ENCODE results near the gene CADPS2. TPM values are rescaled to one million over a fixed set of nuclear protein-coding genes. Genes with fewer than 3 reads are reported as not detected.
"Not testable (repeated sequence)": the region's sequence is repeated elsewhere in the genome, so short reads cannot be mapped to it uniquely, and the experiment has no call there.

The CADPS2 gene
- total and polyA plus RNA-seq, 4 donors = 5.6 to 41.1 (median 11.0) TPM

DNA sequence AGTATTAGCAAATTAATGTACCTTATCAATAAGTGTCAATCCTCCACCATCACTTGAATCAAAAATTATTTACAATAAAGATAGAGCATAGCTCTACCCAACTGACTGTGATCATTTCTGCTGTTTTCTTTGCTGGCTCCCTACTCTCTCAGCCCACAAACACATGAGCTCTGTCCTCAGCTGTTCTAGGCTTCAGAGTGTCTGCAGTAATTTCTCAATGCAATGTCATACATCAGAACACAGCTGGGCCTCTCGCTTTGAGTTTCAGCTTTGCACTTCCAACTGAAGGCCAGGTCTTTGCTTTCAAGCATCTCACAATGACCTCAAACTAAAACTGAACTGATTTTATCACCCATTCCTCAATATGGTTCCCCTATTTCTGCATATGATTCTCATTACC is 243.0 kb downstream of the CADPS2 start:
- Histone ChIP-seq H3K4me1 (ENCODE audit: control insufficient read depth in 4 of 4, insufficient read depth in 4 of 4, low read length in 3 of 4) (no peaks in the 10 kb centered on the region), H3K9ac (ENCODE audit: low read depth in 1 of 2, low read length in 2 of 2) (no peak overlapping the region), H3K36me3 (ENCODE audit: control insufficient read depth in 4 of 4, insufficient read depth in 3 of 4, low read depth in 1 of 4, low read length in 3 of 4) (no peaks in the 10 kb centered on the region), H3K4me3 (ENCODE audit: low read depth in 1 of 3, low read length in 3 of 3) (no peak overlapping the region), H3K27ac (ENCODE audit: low read depth in 1 of 2, low read length in 2 of 2) (no peak overlapping the region), H3K9me3 (ENCODE audit: control insufficient read depth in 4 of 4, low read length in 3 of 4) (no peaks in the 10 kb centered on the region), H3K27me3 (ENCODE audit: control insufficient read depth in 4 of 4, insufficient read depth in 4 of 4, low read length in 3 of 4) (no peaks in the 10 kb centered on the region)
- DNase-seq (ENCODE audit: low spot score) = no peak
- TF ChIP-seq HNF4G (IDR thresholded peaks at IDR 0.05) = no peak
- WGBS = 95% methylated on average over 1 of the region's 1 CpG

DNA sequence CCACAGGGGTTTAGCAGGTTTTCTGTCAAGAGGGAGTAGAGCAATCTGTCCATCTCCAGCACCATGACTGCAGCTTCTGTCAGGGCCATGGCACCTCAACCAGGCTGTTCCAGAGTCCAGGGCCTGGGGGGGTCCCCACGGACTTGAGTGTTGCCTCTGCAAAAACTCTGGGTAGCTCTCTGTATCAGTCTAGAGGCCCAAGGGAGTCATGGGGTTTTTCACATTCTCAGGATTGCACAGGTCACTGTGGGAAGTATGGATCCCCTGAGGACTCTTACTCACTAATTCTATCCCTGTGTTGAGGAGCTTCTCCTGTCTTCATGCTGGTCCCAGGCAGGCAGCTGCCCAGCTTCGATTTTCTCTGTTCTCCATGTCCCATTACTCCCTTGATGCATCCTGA is 247.8 kb downstream of the CADPS2 start:
- H3K36me3 ChIP-seq (ENCODE audit: control insufficient read depth in 4 of 4, insufficient read depth in 3 of 4, low read depth in 1 of 4, low read length in 3 of 4) = no peaks in the 10 kb centered on the region
- H3K27ac ChIP-seq (ENCODE audit: low read depth in 1 of 2, low read length in 2 of 2) = no peak overlapping the region
- 91% methylated on average over 2 of the region's 2 CpGs for WGBS
- H3K9me3 ChIP-seq (ENCODE audit: control insufficient read depth in 4 of 4, low read length in 3 of 4) = no peaks in the 10 kb centered on the region
- no peaks in the 10 kb centered on the region for H3K4me1 ChIP-seq (ENCODE audit: control insufficient read depth in 4 of 4, insufficient read depth in 4 of 4, low read length in 3 of 4)
- H3K9ac ChIP-seq (ENCODE audit: low read depth in 1 of 2, low read length in 2 of 2) = no peak overlapping the region
- TF ChIP-seq RXRA (IDR thresholded peaks at IDR 0.05) = no peak
- TF ChIP-seq RAD21 (IDR thresholded peaks at IDR 0.05) = no peak
- TF ChIP-seq, protein P1, sequence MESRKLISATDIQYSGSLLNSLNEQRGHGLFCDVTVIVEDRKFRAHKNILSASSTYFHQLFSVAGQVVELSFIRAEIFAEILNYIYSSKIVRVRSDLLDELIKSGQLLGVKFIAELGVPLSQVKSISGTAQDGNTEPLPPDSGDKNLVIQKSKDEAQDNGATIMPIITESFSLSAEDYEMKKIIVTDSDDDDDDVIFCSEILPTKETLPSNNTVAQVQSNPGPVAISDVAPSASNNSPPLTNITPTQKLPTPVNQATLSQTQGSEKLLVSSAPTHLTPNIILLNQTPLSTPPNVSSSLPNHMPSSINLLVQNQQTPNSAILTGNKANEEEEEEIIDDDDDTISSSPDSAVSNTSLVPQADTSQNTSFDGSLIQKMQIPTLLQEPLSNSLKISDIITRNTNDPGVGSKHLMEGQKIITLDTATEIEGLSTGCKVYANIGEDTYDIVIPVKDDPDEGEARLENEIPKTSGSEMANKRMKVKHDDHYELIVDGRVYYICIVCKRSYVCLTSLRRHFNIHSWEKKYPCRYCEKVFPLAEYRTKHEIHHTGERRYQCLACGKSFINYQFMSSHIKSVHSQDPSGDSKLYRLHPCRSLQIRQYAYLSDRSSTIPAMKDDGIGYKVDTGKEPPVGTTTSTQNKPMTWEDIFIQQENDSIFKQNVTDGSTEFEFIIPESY (IDR thresholded peaks at IDR 0.05) = no peak
- no peaks in the 10 kb centered on the region for H3K27me3 ChIP-seq (ENCODE audit: control insufficient read depth in 4 of 4, insufficient read depth in 4 of 4, low read length in 3 of 4)
- H3K4me3 ChIP-seq (ENCODE audit: low read depth in 1 of 3, low read length in 3 of 3) = no peak overlapping the region
- no peak for DNase-seq (ENCODE audit: low spot score)

DNA sequence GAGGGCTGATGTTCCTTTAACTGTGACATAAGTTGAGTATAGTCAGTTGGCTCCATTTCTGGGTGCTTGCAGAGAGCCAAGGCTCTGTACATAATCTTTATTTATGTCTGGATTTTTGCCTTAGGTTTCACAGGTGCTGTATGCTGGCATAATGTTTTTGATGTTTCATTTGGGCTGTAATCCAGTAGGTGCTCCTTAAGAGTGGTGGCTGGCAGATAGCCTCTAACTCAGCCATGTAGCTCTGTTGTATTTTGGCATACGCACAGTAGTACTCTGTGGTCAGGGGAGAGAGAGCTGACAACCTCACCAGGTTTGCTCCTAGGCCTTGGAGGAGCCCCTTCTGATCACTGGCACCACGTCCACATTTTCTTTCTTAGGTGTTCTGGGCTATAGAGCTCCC is 248.5 kb downstream of the CADPS2 start:
- DNase-seq (ENCODE audit: low spot score) = no peak
- Histone ChIP-seq H3K27me3 (ENCODE audit: control insufficient read depth in 4 of 4, insufficient read depth in 4 of 4, low read length in 3 of 4) (no peaks in the 10 kb centered on the region), H3K36me3 (ENCODE audit: control insufficient read depth in 4 of 4, insufficient read depth in 3 of 4, low read depth in 1 of 4, low read length in 3 of 4) (no peaks in the 10 kb centered on the region), H3K4me3 (ENCODE audit: low read depth in 1 of 3, low read length in 3 of 3) (no peak overlapping the region), H3K4me1 (ENCODE audit: control insufficient read depth in 4 of 4, insufficient read depth in 4 of 4, low read length in 3 of 4) (no peaks in the 10 kb centered on the region), H3K27ac (ENCODE audit: low read depth in 1 of 2, low read length in 2 of 2) (no peak overlapping the region), H3K9ac (ENCODE audit: low read depth in 1 of 2, low read length in 2 of 2) (no peak overlapping the region), H3K9me3 (ENCODE audit: control insufficient read depth in 4 of 4, low read length in 3 of 4) (no peaks in the 10 kb centered on the region)
- TF ChIP-seq JUND (IDR thresholded peaks at IDR 0.05) (no peak), SP1 (IDR thresholded peaks at IDR 0.05) (no peak), RXRA (IDR thresholded peaks at IDR 0.05) (no peak)
- TF ChIP-seq, protein P2, sequence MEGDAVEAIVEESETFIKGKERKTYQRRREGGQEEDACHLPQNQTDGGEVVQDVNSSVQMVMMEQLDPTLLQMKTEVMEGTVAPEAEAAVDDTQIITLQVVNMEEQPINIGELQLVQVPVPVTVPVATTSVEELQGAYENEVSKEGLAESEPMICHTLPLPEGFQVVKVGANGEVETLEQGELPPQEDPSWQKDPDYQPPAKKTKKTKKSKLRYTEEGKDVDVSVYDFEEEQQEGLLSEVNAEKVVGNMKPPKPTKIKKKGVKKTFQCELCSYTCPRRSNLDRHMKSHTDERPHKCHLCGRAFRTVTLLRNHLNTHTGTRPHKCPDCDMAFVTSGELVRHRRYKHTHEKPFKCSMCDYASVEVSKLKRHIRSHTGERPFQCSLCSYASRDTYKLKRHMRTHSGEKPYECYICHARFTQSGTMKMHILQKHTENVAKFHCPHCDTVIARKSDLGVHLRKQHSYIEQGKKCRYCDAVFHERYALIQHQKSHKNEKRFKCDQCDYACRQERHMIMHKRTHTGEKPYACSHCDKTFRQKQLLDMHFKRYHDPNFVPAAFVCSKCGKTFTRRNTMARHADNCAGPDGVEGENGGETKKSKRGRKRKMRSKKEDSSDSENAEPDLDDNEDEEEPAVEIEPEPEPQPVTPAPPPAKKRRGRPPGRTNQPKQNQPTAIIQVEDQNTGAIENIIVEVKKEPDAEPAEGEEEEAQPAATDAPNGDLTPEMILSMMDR (IDR thresholded peaks at IDR 0.05; ENCODE audit: low read depth, low read length, missing input control) = no peak
- 95% methylated on average over 2 of the region's 2 CpGs for WGBS

DNA sequence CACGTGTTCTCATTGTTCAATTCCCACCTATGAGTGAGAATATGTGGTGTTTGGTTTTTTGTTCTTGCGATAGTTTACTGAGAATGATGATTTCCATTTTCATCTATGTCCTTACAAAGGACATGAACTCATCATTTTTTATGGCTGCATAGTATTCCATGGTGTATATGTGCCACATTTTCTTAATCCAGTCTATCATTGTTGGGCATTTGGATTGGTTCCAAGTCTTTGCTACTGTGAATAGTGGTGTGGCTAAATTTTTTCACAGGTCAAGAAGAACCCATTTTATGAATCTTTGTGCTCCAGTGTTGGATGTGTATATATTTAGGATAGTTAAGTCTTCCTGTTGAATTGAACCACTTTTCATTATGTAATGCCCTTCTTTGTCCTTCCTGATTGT is 250.8 kb downstream of the CADPS2 start:
- 96% methylated on average over 2 of the region's 2 CpGs for WGBS
- H3K9me3 ChIP-seq (ENCODE audit: control insufficient read depth in 4 of 4, low read length in 3 of 4) = not testable (repeated sequence)

More for the DNA sequence above, 250.8 kb downstream of the CADPS2 start:
- H3K9ac ChIP-seq (ENCODE audit: low read depth in 1 of 2, low read length in 2 of 2); DNase-seq (ENCODE audit: low spot score); H3K27ac ChIP-seq (ENCODE audit: low read depth in 1 of 2, low read length in 2 of 2); H3K4me3 ChIP-seq (ENCODE audit: low read depth in 1 of 3, low read length in 3 of 3); H3K4me1 ChIP-seq (ENCODE audit: control insufficient read depth in 4 of 4, insufficient read depth in 4 of 4, low read length in 3 of 4); H3K36me3 ChIP-seq (ENCODE audit: control insufficient read depth in 4 of 4, insufficient read depth in 3 of 4, low read depth in 1 of 4, low read length in 3 of 4); H3K27me3 ChIP-seq (ENCODE audit: control insufficient read depth in 4 of 4, insufficient read depth in 4 of 4, low read length in 3 of 4): not testable (repeated sequence)

Measured in liver (tissue), 9 donors.